Fibroblast of pulmonary artery (primary cell): Measurements from ENCODE around the gene ARSK.
A peak's percentile ranks its signal among the peaks of the same experiment; 100 is the strongest.

Experiments used
- DNase-seq: peaks from one replicate; pipeline ENCODE4 v3.0.0-alpha.2; 2010; ENCODE audit warnings: low read depth
- H3K4me3 ChIP-seq: replicated peaks from 2 replicates; pipeline ENCODE4 v1.5.1; 2011; ENCODE audit warnings: low read depth, mild to moderate bottlenecking, control low read depth, low read length, moderate library complexity
- TF ChIP-seq, protein P1 (sequence below): IDR thresholded peaks from 2 replicates; pipeline ENCODE4 v1.5.1; 2011; ENCODE audit warnings: mild to moderate bottlenecking, control low read depth, low read length, inconsistent platforms; ENCODE audit errors: missing control alignments

ARSK gene

DNA sequence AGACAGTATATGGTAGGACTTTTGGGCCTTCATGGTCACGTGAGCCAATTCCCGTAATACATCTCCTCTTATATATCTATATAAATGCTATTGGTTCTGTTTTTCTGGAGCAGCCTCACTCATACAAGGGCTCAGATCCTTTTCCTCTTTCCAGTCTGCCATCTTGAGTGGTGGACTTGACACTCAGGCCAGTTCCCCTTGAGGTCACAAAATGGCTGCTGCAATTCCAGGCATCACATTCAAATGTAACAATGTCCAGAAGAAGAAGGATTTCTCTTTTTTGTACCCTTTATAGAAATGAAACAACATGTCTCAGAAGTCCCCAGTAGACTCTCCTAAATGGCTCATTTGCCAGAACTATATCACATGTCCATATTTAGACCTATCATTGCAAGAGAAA is 69.5 kb downstream of the ARSK start:
- TF ChIP-seq, protein P1, sequence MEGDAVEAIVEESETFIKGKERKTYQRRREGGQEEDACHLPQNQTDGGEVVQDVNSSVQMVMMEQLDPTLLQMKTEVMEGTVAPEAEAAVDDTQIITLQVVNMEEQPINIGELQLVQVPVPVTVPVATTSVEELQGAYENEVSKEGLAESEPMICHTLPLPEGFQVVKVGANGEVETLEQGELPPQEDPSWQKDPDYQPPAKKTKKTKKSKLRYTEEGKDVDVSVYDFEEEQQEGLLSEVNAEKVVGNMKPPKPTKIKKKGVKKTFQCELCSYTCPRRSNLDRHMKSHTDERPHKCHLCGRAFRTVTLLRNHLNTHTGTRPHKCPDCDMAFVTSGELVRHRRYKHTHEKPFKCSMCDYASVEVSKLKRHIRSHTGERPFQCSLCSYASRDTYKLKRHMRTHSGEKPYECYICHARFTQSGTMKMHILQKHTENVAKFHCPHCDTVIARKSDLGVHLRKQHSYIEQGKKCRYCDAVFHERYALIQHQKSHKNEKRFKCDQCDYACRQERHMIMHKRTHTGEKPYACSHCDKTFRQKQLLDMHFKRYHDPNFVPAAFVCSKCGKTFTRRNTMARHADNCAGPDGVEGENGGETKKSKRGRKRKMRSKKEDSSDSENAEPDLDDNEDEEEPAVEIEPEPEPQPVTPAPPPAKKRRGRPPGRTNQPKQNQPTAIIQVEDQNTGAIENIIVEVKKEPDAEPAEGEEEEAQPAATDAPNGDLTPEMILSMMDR: no peak
- H3K4me3 ChIP-seq: no peak overlapping the region
- no peak for DNase-seq

DNA sequence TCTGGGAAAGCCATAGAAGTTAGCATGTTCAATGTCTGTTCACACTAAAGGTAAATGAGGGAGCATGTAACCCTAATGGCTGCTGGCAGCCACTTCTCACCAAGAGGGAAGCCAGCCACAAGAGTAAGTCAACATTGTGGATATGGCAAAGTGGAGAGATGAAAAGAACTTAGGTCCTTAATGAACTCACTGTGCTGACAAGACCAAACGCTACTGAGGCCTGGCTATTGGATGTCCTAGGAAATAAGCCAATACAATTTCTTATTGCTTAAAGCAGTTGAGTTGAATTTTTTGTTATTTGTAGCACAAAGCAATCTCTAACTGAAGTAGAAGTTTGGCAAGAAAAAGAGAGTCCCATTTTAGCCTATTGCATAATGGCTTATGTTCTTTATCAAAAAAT is 71.8 kb downstream of the ARSK start:
- TF ChIP-seq, protein P1: no peak
- no peak for DNase-seq
- no peak overlapping the region for H3K4me3 ChIP-seq

DNA sequence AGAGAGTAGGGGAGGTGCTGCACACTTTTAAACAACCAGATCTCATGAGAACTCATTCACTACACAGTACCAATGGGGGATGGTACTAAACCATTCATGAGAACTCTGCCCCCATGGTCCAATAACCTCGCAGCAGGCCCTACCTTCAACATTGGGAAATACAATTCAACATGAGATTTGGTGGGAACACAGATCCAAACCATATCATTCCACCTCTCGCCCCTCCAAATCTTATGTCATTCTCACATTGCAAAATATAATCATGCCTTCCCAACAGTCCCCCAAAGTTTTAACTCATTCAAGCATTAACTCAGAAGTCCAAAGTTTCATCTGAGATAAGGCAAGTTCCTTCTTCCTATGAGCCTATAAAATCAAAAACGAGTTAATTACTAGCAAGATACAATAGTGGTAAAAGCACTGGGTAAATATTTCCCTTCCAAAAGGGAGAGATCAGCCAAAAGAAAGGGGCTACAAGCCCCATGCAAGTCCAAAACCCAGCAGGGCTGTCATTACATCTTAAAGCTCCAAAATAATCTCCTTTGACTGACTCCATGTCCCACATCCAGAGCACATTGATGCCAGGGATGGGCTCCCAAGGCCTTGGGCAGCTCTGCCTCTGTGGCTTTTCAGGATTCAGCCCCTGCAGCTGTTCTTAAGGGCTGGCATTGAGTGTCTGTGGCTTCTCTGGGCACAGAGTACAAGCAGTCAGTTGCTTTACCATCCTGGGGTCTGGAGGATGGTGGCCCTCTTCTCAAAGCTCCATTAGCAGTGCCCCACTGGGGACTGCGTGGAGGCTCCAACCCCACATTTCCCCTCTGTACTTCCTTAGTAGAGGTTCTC is 73.3 kb downstream of the ARSK start:
- TF ChIP-seq, protein P1: no peak
- no peak overlapping the region for H3K4me3 ChIP-seq
- DNase-seq: no peak

DNA sequence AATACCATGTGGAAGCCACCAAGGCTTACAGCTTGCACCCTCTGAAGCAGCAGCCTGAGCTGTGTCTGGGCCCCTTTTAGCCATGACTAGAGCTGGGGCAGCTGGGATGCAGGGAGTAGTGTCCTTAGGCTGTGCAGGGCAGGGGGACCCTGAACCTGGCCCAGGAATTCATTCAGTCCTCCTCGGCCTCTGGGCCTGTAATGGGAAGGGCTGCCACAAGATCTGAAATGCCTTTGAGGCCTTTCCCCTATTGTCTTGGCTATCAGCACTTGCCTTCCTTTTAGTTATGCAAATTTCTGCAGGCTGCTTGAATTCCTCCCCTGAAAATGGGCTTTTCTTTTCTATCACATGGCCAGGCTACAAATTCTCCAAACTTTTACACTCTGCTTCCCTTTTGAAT is 74.0 kb downstream of the ARSK start:
- TF ChIP-seq, protein P1: no peak
- no peak for DNase-seq
- H3K4me3 ChIP-seq: no peak overlapping the region

DNA sequence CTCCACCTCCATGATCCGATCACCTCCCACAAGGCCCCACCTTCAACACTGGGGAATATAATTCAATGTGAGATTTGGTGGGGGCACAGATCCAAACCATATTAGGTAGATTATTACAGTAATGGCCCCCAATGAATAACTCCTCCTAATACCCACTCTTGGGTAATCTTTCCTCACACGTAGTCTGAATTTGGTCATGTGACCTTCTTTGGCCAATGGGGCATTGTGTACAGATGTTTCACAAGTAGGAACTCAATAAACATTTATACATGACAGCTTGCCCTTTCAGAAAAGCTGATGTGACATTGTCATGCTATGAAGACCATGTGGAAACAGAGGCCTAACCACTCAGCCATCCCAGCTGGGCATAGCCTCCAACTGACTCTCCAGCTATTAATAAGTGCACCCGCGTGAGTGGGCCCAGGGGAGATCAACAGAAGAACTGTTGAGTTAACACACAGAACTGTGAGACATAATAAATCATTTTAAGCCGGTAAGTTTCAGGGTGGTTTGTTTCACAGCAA is 75.6 kb downstream of the ARSK start:
- no peak overlapping the region for H3K4me3 ChIP-seq
- DNase-seq: no peak
- TF ChIP-seq, protein P1: no peak

DNA sequence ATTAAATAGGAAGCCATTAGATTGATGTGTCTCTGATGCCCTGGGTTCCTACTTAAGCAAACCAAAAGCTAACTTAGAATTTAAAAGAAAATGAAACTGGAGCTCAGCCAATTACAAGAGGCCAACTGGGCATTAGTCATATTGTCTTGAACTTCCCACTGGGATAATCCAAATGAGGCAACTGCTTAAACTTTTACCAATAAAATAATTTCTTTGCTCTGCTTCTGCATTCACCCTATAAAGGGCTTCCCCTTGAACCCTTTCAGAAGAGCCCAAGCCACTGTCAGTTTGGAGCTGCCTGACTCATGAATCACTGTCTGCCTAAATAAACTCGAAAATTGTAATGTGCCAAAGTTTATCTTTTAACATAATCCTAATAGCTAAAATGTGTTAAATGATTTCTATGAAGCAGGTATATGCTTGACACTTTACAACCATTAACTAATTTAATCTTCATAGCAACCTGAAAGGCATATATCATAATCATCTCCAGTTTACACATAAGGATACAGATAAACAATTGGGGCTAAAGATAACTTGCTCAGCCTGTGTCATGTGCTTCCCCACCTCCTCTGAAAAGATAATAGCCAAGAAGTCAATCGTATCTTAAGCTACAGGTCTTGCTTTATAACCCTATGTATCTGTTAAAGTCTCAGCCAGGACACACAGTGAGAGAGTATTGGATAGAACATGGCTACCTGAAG is 76.5 kb downstream of the ARSK start:
- DNase-seq: peak; percentile 86
- TF ChIP-seq, protein P1: no peak

More for the DNA sequence above, 76.5 kb downstream of the ARSK start:
- H3K4me3 ChIP-seq: no peak overlapping the region
